ENCODE data around the gene WIPF2. TPM values are rescaled to one million over a fixed set of nuclear protein-coding genes. Genes with fewer than 3 reads are reported as not detected.
"Not testable (repeated sequence)": the region's sequence is repeated elsewhere in the genome, so short reads cannot be mapped to it uniquely, and the experiment has no call there.

The WIPF2 gene
- total and polyA plus RNA-seq, 2 experiments from 2014 or later, result 7.1 to 21.8 TPM

DNA sequence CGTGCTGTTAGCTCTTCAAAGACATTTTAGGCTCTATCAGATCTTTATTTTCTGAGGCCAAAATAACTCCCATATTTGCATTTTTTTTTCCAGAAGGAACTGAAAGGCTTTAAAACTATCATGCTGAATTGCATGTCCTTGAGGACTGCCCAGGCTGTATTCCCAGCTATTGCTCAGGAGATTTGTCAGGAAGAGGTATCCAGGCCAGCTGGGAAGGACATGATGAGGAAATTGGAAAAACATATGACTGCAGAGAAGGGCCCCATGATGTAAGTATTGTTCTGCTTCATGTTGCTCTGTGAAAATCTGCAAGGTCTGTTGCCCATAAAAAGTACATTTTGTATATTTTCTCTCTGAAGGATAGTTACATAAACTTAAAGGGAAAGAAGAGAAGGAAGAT, 74.3 kb downstream of the WIPF2 start:
- TF ChIP-seq CTCF (IDR thresholded peaks at IDR 0.05; ENCODE audit: low read depth, low read length), result no peak
- DNase-seq (ENCODE audit: low read depth in 1 of 2, low spot score in 1 of 2), result peak in 1 of 2 donors; percentile 42
- H3K27me3 ChIP-seq, result no peaks in the 10 kb centered on the region
- H3K4me1 ChIP-seq (ENCODE audit: low read depth), result no peaks in the 10 kb centered on the region
- H3K36me3 ChIP-seq, result peaks cover 16% of the 10 kb centered on the region
- no peak overlapping the region for H3K4me3 ChIP-seq
- H3K27ac ChIP-seq, result no peak overlapping the region
- H3K9me3 ChIP-seq (ENCODE audit: low read depth), result no peaks in the 10 kb centered on the region

- peaks cover 16% of the 10 kb centered on the region for H3K36me3 ChIP-seq
- no peaks in the 10 kb centered on the region for H3K27me3 ChIP-seq
- no peak for TF ChIP-seq CTCF (IDR thresholded peaks at IDR 0.05; ENCODE audit: low read depth, low read length)
- no peak overlapping the region for H3K4me3 ChIP-seq
- DNase-seq (ENCODE audit: low read depth in 1 of 2, low spot score in 1 of 2), result no peak
- no peaks in the 10 kb centered on the region for H3K9me3 ChIP-seq (ENCODE audit: low read depth)
- no peaks in the 10 kb centered on the region for H3K4me1 ChIP-seq (ENCODE audit: low read depth)
- H3K27ac ChIP-seq, result no peak overlapping the region
These were observed 76.7 kb downstream of the WIPF2 start for GRCh38 chr17:40295488-40296436.

DNA sequence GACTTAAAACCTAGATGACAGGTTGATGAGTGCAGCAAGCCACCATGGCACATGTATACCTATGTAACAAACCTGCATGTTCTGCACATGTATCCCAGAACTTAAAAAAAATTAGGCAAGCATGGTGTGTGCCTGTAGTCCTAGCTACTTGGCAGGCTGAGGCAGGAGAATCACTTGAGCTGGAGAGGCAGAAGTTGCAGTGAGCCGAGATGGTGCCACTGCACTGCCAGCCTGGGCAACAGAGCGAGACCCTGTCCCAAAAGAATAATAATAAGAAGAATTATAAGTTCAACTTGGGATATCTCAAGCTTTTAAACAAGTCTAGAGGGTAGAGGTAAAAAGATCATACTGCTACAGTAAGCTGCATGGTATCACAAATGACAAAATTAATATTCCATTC, 78.4 kb downstream of the WIPF2 start:
- H3K9me3 ChIP-seq (ENCODE audit: low read depth), result no peaks in the 10 kb centered on the region
- no peaks in the 10 kb centered on the region for H3K4me1 ChIP-seq (ENCODE audit: low read depth)
- TF ChIP-seq CTCF (IDR thresholded peaks at IDR 0.05; ENCODE audit: low read depth, low read length), result no peak
- H3K27me3 ChIP-seq, result no peaks in the 10 kb centered on the region
- no peak overlapping the region for H3K4me3 ChIP-seq
- H3K27ac ChIP-seq, result no peak overlapping the region
- H3K36me3 ChIP-seq, result peaks cover 14% of the 10 kb centered on the region
- no peak for DNase-seq (ENCODE audit: low read depth in 1 of 2, low spot score in 1 of 2)

GRCh38 chr17:40298726-40299125, 79.6 kb downstream of the WIPF2 start:
- Histone ChIP-seq H3K27ac (peak overlapping the region; percentile 67), H3K36me3 (peaks cover 10% of the 10 kb centered on the region), H3K4me3 (no peak overlapping the region), H3K4me1 (ENCODE audit: low read depth) (no peaks in the 10 kb centered on the region), H3K27me3 (no peaks in the 10 kb centered on the region), H3K9me3 (ENCODE audit: low read depth) (no peaks in the 10 kb centered on the region)
- no peak for TF ChIP-seq CTCF (IDR thresholded peaks at IDR 0.05; ENCODE audit: low read depth, low read length)
- DNase-seq (ENCODE audit: low read depth in 1 of 2, low spot score in 1 of 2), result peak in 1 of 2 donors; percentile 65

- not testable (repeated sequence) for H3K27ac ChIP-seq; H3K36me3 ChIP-seq; H3K4me1 ChIP-seq (ENCODE audit: low read depth); H3K4me3 ChIP-seq; H3K9me3 ChIP-seq (ENCODE audit: low read depth); H3K27me3 ChIP-seq; DNase-seq (ENCODE audit: low read depth in 1 of 2, low spot score in 1 of 2)
These were observed 80.2 kb downstream of the WIPF2 start for GRCh38 chr17:40299159-40299757.

DNA sequence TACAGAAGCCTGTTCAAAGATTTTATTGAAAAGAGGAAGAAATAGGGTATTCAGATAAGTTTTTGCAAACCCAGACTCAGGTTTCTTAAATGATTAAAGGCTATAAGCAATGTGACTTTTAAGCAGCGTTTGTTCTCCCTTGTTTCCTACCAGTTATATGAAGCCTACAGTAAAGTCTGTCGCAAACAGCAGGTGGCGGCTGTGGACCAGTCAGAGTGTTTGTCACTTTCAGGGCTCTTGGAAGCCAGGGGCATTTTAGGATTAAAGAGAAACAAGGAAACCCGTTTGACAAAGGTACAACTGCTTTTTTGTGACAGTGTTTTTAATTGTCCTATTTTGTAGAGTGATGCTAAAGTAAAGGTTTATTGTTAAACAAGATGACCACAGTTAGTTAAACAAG, 82.2 kb downstream of the WIPF2 start:
- peaks cover 4% of the 10 kb centered on the region for H3K4me1 ChIP-seq (ENCODE audit: low read depth)
- H3K27ac ChIP-seq, result no peak overlapping the region
- TF ChIP-seq CTCF (IDR thresholded peaks at IDR 0.05; ENCODE audit: low read depth, low read length), result no peak
- H3K36me3 ChIP-seq, result no peaks in the 10 kb centered on the region
- H3K4me3 ChIP-seq, result no peak overlapping the region
- DNase-seq (ENCODE audit: low read depth in 1 of 2, low spot score in 1 of 2), result no peak
- H3K27me3 ChIP-seq, result no peaks in the 10 kb centered on the region
- H3K9me3 ChIP-seq (ENCODE audit: low read depth), result no peaks in the 10 kb centered on the region
